Gastroesophageal sphincter (tissue), 4 donors: ENCODE results near the gene RXRG. TPM values are rescaled to one million over a fixed set of nuclear protein-coding genes. Genes with fewer than 3 reads are reported as not detected.
"Not testable (repeated sequence)": the region's sequence is repeated elsewhere in the genome, so short reads cannot be mapped to it uniquely, and the experiment has no call there.

ENCODE experiments used
- ATAC-seq: fragments of 150-250 bp; one replicate; pipeline ENCODE4 v1.9.1; 2016; ENCODE audit warnings: mild to moderate bottlenecking, moderate library complexity
- H3K27ac ChIP-seq, 4 donors: fragments of 200-600 bp; sonication (generic) in 3 of 4; 1 replicate in 3 of 4; 2 replicates in 1 of 4; pipeline ENCODE4 v1.5.1; 2016 to 2019
- H3K27me3 ChIP-seq: fragments of 200-600 bp; sonication (generic); one replicate; pipeline ENCODE4 v1.5.1; 2019
- H3K36me3 ChIP-seq, 2 donors: fragments of 200-600 bp; sonication (generic); one replicate each; pipeline ENCODE4 v1.5.1; 2019; ENCODE audit warnings: control low read depth in 1 of 2
- H3K4me1 ChIP-seq, 3 donors: fragments of 200-600 bp; sonication (generic); 1 replicate in 2 of 3; 2 replicates in 1 of 3; pipeline ENCODE4 v1.5.1; 2016 to 2019; ENCODE audit warnings: control low read depth in 2 of 3
- H3K4me3 ChIP-seq, 2 donors: fragments of 200-600 bp; sonication (generic); one replicate each; pipeline ENCODE4 v1.5.1; 2019; ENCODE audit warnings: mild to moderate bottlenecking in 1 of 2, moderate library complexity in 1 of 2
- H3K9me3 ChIP-seq, 3 donors: fragments of 200-600 bp; sonication (generic); one replicate each; pipeline ENCODE4 v1.5.1; 2017 to 2019; ENCODE audit warnings: control low read depth in 2 of 3
- EP300 ChIP-seq: sonication (generic); formaldehyde crosslinking; IDR thresholded peaks from one replicate; pipeline ENCODE4 v1.6.1; 2017; ENCODE audit warnings: antibody characterized with exemption, mild to moderate bottlenecking
- POLR2A ChIP-seq, 2 donors: fragments of 450-650 bp; IDR thresholded peaks; one replicate each; pipeline ENCODE4 v1.6.1; 2017; ENCODE audit warnings: antibody characterized with exemption in 2 of 2, mild to moderate bottlenecking in 2 of 2, moderate library complexity in 1 of 2
- POLR2AphosphoS5 ChIP-seq: sonication (generic); formaldehyde crosslinking; IDR thresholded peaks from one replicate; pipeline ENCODE4 v1.6.1; 2017; ENCODE audit warnings: antibody characterized with exemption
- WGBS, 2 donors: methylation state at CpG; one replicate each; pipeline ENCODE4 v1.1.5; 2018; ENCODE audit warnings: low coverage in 1 of 2; 5-methylcytosine and 5-hydroxymethylcytosine counted together
- total RNA-seq, 4 donors: library from RNA; depleted of rRNA; stranded (reverse); fragments of >200 nt; gene quantifications; one replicate each; pipeline ENCODE4 v1.1.0, GENCODE V29; 2016
- TF ChIP-seq, protein P1 (sequence below), 4 experiments: fragments of 200-600 bp in 2 of 4; fragments of 450-650 bp in 2 of 4; sonication (generic) in 1 of 4; IDR thresholded peaks; one replicate each; pipeline ENCODE4 v1.5.1; 2017 to 2019; ENCODE audit warnings: antibody characterized with exemption in 4 of 4, mild to moderate bottlenecking in 2 of 4, moderate library complexity in 2 of 4

Gene RXRG
- total RNA-seq, 4 donors from 2014 or later, result 2.4 to 6.4 (median 2.7) TPM

- 52% methylated on average over 5 of the region's 7 CpGs; no CpG with 5 or more reads in 1 of the 2 donors for WGBS, 2 donors
- Histone ChIP-seq H3K27me3 (peaks cover 7% of the 10 kb centered on the region), H3K4me3 (no peak overlapping the region), H3K36me3 (no peaks in the 10 kb centered on the region), H3K4me1 (no peaks in the 10 kb centered on the region), H3K27ac (no peak overlapping the region), H3K9me3 (no peaks in the 10 kb centered on the region)
- TF ChIP-seq POLR2AphosphoS5 (no peak), EP300 (no peak)
- ATAC-seq, result no peak
These were observed 22.8 kb upstream of the RXRG start for GRCh38 chr1:165467706-165468105.

GRCh38 chr1:165463978-165464377 lies 19.1 kb upstream of the RXRG start:
- H3K9me3 ChIP-seq, result no peaks in the 10 kb centered on the region
- no peak overlapping the region for H3K27ac ChIP-seq
- ATAC-seq, result no peak
- H3K27me3 ChIP-seq, result peaks cover 18% of the 10 kb centered on the region
- 45 to 90% methylated on average over 1 to 3 of the region's 3 CpGs for WGBS, 2 donors
- no peak overlapping the region for H3K4me3 ChIP-seq
- H3K36me3 ChIP-seq, result no peaks in the 10 kb centered on the region
- no peaks in the 10 kb centered on the region for H3K4me1 ChIP-seq
- TF ChIP-seq POLR2AphosphoS5, result no peak
- TF ChIP-seq, protein P1, sequence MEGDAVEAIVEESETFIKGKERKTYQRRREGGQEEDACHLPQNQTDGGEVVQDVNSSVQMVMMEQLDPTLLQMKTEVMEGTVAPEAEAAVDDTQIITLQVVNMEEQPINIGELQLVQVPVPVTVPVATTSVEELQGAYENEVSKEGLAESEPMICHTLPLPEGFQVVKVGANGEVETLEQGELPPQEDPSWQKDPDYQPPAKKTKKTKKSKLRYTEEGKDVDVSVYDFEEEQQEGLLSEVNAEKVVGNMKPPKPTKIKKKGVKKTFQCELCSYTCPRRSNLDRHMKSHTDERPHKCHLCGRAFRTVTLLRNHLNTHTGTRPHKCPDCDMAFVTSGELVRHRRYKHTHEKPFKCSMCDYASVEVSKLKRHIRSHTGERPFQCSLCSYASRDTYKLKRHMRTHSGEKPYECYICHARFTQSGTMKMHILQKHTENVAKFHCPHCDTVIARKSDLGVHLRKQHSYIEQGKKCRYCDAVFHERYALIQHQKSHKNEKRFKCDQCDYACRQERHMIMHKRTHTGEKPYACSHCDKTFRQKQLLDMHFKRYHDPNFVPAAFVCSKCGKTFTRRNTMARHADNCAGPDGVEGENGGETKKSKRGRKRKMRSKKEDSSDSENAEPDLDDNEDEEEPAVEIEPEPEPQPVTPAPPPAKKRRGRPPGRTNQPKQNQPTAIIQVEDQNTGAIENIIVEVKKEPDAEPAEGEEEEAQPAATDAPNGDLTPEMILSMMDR (IDR thresholded peaks at IDR 0.05), result no peak
- no peak for TF ChIP-seq POLR2A (IDR thresholded peaks at IDR 0.05)
- no peak for TF ChIP-seq EP300

- 94 to 100% methylated on average over 1 to 2 of the region's 2 CpGs for WGBS, 2 donors
- H3K4me1 ChIP-seq, H3K9me3 ChIP-seq, H3K4me3 ChIP-seq, H3K27ac ChIP-seq, H3K36me3 ChIP-seq, ATAC-seq: not testable (repeated sequence)
- peaks cover 11% of the 10 kb centered on the region for H3K27me3 ChIP-seq
These were observed 14.8 kb upstream of the RXRG start for GRCh38 chr1:165459683-165460082.

DNA sequence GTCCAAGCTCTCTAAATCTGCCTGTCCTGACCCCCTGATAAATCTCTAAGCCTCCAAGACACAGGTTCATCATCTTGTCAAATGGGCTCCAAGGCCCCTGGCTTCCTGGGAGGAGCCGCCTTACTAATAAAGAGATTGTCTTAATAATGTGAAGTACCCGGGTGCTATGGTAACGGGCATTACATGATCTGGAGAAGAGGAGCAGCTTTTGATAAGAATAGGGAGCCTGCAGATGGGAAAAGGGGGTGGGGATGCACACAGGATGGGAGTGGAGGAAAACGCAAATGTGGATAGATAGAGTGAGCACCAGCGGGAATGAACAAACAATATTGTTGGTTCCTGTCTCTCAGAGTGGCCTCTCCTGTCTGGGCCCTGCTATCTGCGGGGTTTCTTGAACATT lies 11.9 kb upstream of the RXRG start:
- WGBS, 2 donors, result 75 to 79% methylated on average over 3 to 6 of the region's 6 CpGs
- Histone ChIP-seq H3K4me1 (no peaks in the 10 kb centered on the region), H3K27ac (no peak overlapping the region), H3K4me3 (no peak overlapping the region), H3K36me3 (no peaks in the 10 kb centered on the region), H3K27me3 (peaks cover 11% of the 10 kb centered on the region), H3K9me3 (no peaks in the 10 kb centered on the region)
- no peak for ATAC-seq
- TF ChIP-seq, protein P1 (IDR thresholded peaks at IDR 0.05), result no peak
- TF ChIP-seq EP300 (no peak), POLR2AphosphoS5 (no peak), POLR2A (IDR thresholded peaks at IDR 0.05) (no peak)

DNA sequence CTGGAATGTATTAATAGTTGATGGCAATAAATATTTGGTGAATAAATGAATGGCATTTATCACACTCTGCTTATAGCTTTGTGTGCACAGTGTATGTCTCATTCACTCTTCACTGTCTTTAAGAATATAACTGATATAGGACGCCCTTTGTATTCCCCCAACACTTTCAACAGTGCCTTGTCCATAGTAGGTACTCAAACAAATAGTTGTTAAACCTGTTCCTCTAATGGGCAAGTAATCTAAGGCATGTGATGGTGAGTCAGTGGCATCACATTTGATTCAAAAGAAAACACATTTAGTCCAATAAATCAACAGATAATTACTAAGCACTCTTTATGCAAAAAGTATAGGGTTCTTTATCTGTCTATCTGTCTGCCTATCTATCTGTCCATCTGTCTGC lies 11.2 kb upstream of the RXRG start:
- no peaks in the 10 kb centered on the region for H3K9me3 ChIP-seq
- no peak overlapping the region for H3K27ac ChIP-seq
- no peaks in the 10 kb centered on the region for H3K4me1 ChIP-seq
- WGBS, 2 donors, result 80 to 86% methylated on average over 1 of the region's 1 CpG
- TF ChIP-seq POLR2A (IDR thresholded peaks at IDR 0.05) (no peak), EP300 (no peak)
- ATAC-seq, result no peak
- peaks cover 9% of the 10 kb centered on the region for H3K27me3 ChIP-seq
- H3K36me3 ChIP-seq, result no peaks in the 10 kb centered on the region
- H3K4me3 ChIP-seq, result no peak overlapping the region

- 86 to 97% methylated on average over 3 of the region's 3 CpGs for WGBS, 2 donors
These were observed 10.2 kb upstream of the RXRG start for GRCh38 chr1:165455111-165455510.

More at GRCh38 chr1:165455111-165455510, 10.2 kb upstream of the RXRG start:
- TF ChIP-seq POLR2AphosphoS5, result no peak
- TF ChIP-seq POLR2A (IDR thresholded peaks at IDR 0.05), result no peak
- TF ChIP-seq EP300, result no peak
- TF ChIP-seq, protein P1 (IDR thresholded peaks at IDR 0.05), result no peak
- no peak overlapping the region for H3K27ac ChIP-seq
- ATAC-seq, result no peak
- H3K27me3 ChIP-seq, result no peaks in the 10 kb centered on the region
- no peak overlapping the region for H3K4me3 ChIP-seq
- no peaks in the 10 kb centered on the region for H3K9me3 ChIP-seq
- no peaks in the 10 kb centered on the region for H3K36me3 ChIP-seq
- H3K4me1 ChIP-seq, result no peaks in the 10 kb centered on the region
